Measurements from ENCODE around the gene GLI3.

DNA sequence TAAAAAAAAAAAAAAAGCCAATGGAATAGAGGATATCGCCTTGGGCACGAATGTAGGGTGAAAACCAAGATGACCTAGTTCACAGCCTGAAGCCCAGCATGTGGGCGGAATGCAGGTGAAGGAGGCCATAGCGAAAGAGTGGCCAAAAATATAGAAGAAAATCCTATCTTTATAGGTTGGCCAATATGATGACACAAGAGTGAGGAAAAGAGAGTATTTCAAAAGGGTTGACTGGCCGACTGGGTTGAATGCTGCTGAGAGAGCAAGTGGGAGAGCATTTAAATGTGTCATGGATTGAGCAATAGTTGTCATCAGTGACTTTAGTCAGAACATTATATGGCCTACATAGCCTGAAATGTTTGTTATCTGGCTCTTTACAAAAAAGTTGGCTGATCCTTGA, 17.2 kb upstream of the GLI3 start:
- TF ChIP-seq CTCF (IDR thresholded peaks at IDR 0.05) = no peak
- no peak for TF ChIP-seq POLR2A (IDR thresholded peaks at IDR 0.05)
